Stimulated activated naive B cell treated with anti-CD40 and anti-IgM and Interleukin-4, amounts not matched to agents 10 μg/mL and 1 μg/mL and 100 μg/mL, for 72 hours (primary cell): ENCODE measurements around the gene NHEJ1.

Experiments
- ATAC-seq, 2 donors: fragments of 150-1000 bp; cut with Tn5 transposase; replicated peaks; 2 replicates each; pipeline ENCODE4 v1.10.0; 2021; ENCODE audit warnings: moderate library complexity in 1 of 2
- DNase-seq: peaks from one replicate; pipeline ENCODE4 v3.0.0; 2021
- H3K27ac Mint-ChIP-seq: one replicate; pipeline ENCODE4 v1.8.0; 2022; ENCODE audit warnings: mild to moderate bottlenecking, mixed read lengths
- H3K27me3 Mint-ChIP-seq, 2 donors: one replicate each; pipeline ENCODE4 v1.8.0; 2022; ENCODE audit warnings: mixed read lengths in 2 of 2
- H3K36me3 Mint-ChIP-seq, 2 donors: one replicate each; pipeline ENCODE4 v1.8.0; 2022; ENCODE audit warnings: mixed read lengths in 2 of 2, mild to moderate bottlenecking in 1 of 2
- H3K4me1 Mint-ChIP-seq, 2 donors: one replicate each; pipeline ENCODE4 v1.8.0; 2022; ENCODE audit warnings: mixed read lengths in 2 of 2, mild to moderate bottlenecking in 1 of 2
- H3K4me3 Mint-ChIP-seq, 2 donors: one replicate each; pipeline ENCODE4 v1.8.0; 2022; ENCODE audit warnings: mild to moderate bottlenecking in 2 of 2, mixed read lengths in 2 of 2, moderate library complexity in 1 of 2
- H3K9me3 Mint-ChIP-seq, 2 donors: one replicate each; pipeline ENCODE4 v1.8.0; 2022; ENCODE audit warnings: mixed read lengths in 2 of 2, mild to moderate bottlenecking in 1 of 2

Gene NHEJ1

DNA sequence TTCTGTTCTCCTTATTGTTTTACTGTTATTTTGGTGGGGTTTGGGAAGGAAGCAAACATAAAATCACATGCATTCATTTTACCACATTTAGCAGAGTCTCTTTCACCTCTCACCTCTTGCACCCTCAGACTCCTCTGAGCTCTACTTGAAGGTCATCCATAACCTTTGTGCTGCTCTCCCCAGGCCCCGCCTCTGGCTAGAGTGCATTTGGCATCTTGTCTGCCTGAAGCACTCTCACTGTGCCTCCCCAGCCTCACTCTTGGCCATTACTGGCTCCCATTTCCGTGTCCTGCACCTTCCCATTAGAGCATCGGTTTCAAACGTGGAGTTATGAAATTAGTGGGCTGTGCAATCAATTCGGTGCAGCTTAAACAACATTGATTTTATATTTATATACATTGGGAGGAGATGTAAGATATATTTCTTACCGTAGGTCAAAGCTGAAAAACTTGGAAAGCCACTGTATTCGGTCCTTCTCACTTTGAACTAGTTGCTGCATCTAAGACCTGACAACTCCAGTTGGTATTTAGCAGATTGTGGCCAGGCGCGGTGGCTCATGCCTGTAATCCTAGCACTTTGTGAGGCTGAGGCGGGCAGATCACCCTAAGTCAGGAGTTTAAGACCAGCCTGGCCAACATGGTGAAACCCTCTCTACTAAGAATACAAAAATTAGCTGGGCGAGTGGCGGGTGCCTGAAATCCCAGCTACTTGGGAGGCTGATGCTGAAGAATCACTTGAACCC, 39.0 kb upstream of the NHEJ1 start:
- Mint-ChIP-seq H3K4me1 (no peaks in the 10 kb centered on the region), H3K4me3 (no peak overlapping the region), H3K27ac (peak overlapping the region; percentile 32), H3K27me3 (peaks cover 12 to 18% of the 10 kb centered on the region in 2 donors), H3K36me3 (peaks cover 0 to 3% of the 10 kb centered on the region in 2 donors), H3K9me3 (peaks cover 0 to 2% of the 10 kb centered on the region in 2 donors)
- ATAC-seq (no peak), DNase-seq (no peak)

- Mint-ChIP-seq H3K27ac (no peak overlapping the region), H3K4me3 (no peak overlapping the region), H3K4me1 (no peaks in the 10 kb centered on the region), H3K27me3 (peaks cover 12 to 18% of the 10 kb centered on the region in 2 donors), H3K9me3 (no peaks in the 10 kb centered on the region), H3K36me3 (no peaks in the 10 kb centered on the region)
- ATAC-seq (no peak), DNase-seq (no peak)
These were observed 38.4 kb upstream of the NHEJ1 start for GRCh38 chr2:219198974-219199373.

DNA sequence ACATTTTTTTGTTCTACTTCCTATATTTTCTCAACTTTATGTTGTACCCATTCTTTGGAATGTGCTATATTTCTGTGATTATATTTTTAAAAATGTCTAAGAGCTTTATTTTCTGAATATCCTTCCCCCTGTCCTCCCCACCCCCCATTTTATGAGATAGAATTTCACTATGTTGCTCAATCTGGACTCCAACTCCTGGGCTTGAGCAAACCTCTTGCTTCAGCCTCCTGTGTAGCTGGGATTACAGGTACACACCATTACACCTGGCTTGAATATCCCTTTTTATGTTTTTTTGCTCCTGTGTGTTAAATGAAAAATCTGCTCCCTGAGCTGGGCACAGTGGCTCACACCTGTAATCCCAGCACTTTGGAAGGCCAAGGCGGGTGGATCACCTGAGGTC, 36.8 kb upstream of the NHEJ1 start:
- ATAC-seq = no peak
- DNase-seq = no peak
- Mint-ChIP-seq H3K27ac (no peak overlapping the region), H3K27me3 (peaks cover 12 to 18% of the 10 kb centered on the region in 2 donors), H3K36me3 (no peaks in the 10 kb centered on the region), H3K9me3 (no peaks in the 10 kb centered on the region), H3K4me1 (no peaks in the 10 kb centered on the region), H3K4me3 (no peak overlapping the region)

DNA sequence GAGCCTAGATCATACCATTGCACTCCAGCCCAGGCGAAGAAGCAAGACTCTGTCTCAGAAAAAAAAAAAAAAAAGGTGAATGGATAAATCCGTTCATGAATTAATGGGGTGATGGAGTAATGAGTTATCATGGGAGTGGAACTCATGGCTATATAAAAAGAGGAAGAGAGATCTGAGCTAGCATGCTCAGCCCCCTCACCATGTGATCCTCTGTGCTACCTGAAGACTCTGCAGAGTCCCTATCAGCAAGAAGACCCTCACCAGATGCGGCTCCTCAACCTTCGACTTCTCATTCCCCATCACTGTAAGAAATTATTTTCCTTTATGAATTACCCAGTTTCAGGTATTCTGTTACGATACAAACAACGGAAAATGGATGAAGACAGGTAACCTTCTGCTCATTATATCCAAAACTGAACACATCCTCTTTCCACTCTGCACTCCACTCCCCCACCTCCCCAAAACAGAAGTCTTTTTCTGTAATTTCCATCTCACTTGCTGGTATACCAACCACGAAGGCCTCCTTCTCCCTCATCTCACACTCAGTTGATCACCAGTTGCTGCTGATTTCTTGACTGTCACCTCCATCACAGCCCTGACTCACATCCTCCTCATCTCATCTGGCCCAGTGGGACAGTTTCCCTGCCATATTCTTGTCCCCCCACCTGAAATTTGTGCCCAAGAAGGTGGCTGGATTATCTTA, 26.3 kb upstream of the NHEJ1 start:
- H3K27me3 Mint-ChIP-seq = no peaks in the 10 kb centered on the region
- peaks cover 20 to 51% of the 10 kb centered on the region in 2 donors for H3K4me1 Mint-ChIP-seq

DNA sequence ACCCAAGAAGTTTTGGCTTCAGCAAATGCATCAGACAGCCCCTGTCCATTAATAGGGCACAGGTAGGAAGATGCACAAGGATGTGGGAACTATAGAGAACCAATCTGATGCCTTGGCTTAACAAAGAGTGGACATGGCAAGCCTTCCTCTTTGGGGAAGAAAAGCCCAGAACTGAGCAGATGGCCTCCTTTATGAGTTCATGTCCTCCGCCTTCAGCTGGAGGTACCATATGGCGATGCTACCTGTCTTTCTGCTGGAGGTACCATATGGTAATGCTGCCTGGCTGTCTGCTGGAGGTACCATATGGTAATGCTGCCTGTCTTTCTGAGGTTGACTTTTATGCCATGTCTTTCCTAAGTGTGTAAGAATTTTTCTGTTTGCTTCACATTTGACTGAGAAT, 23.5 kb upstream of the NHEJ1 start:
- no peak for DNase-seq
- H3K4me3 Mint-ChIP-seq = no peak overlapping the region
- no peaks in the 10 kb centered on the region for H3K9me3 Mint-ChIP-seq
- H3K36me3 Mint-ChIP-seq = peaks cover 20 to 53% of the 10 kb centered on the region in 2 donors
- no peak overlapping the region for H3K27ac Mint-ChIP-seq
- peaks cover 38 to 73% of the 10 kb centered on the region in 2 donors for H3K4me1 Mint-ChIP-seq
- ATAC-seq = no peak
- no peaks in the 10 kb centered on the region for H3K27me3 Mint-ChIP-seq

More for the DNA sequence above, 26.3 kb upstream of the NHEJ1 start:
- peaks cover 17 to 35% of the 10 kb centered on the region in 2 donors for H3K36me3 Mint-ChIP-seq
- H3K9me3 Mint-ChIP-seq = no peaks in the 10 kb centered on the region
- peak overlapping the region; percentile 91 for H3K27ac Mint-ChIP-seq
- ATAC-seq (peak; percentile 94 to 96), DNase-seq (peak; percentile 55)
- peak overlapping the region; percentile 4 to 37 for H3K4me3 Mint-ChIP-seq

GRCh38 chr2:219183151-219183772, 22.6 kb upstream of the NHEJ1 start:
- Mint-ChIP-seq H3K27ac (peak overlapping the region; percentile 59), H3K36me3 (peaks cover 20 to 59% of the 10 kb centered on the region in 2 donors)

DNA sequence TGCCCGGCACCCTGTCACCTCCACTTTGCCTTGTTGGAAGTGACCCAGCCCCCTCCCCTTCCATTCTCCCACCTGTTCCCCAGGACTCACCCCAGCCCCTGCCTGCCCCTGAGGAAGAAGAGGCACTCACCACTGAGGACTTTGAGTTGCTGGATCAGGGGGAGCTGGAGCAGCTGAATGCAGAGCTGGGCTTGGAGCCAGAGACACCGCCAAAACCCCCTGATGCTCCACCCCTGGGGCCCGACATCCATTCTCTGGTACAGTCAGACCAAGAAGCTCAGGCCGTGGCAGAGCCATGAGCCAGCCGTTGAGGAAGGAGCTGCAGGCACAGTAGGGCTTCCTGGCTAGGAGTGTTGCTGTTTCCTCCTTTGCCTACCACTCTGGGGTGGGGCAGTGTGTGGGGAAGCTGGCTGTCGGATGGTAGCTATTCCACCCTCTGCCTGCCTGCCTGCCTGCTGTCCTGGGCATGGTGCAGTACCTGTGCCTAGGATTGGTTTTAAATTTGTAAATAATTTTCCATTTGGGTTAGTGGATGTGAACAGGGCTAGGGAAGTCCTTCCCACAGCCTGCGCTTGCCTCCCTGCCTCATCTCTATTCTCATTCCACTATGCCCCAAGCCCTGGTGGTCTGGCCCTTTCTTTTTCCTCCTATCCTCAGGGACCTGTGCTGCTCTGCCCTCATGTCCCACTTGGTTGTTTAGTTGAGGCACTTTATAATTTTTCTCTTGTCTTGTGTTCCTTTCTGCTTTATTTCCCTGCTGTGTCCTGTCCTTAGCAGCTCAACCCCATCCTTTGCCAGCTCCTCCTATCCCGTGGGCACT, 21.9 kb upstream of the NHEJ1 start:
- no peak for ATAC-seq
- Mint-ChIP-seq H3K4me3 (no peak overlapping the region), H3K36me3 (peaks cover 20 to 61% of the 10 kb centered on the region in 2 donors), H3K27ac (peak overlapping the region; percentile 59), H3K9me3 (no peaks in the 10 kb centered on the region), H3K4me1 (peaks cover 43 to 81% of the 10 kb centered on the region in 2 donors), H3K27me3 (no peaks in the 10 kb centered on the region)
- DNase-seq = no peak

More at GRCh38 chr2:219183151-219183772, 22.6 kb upstream of the NHEJ1 start:
- Mint-ChIP-seq H3K9me3 (no peaks in the 10 kb centered on the region), H3K4me1 (peaks cover 43 to 79% of the 10 kb centered on the region in 2 donors), H3K27me3 (no peaks in the 10 kb centered on the region), H3K4me3 (no peak overlapping the region)
- ATAC-seq = no peak
- DNase-seq = no peak

- DNase-seq (no peak), ATAC-seq (no peak)
- no peaks in the 10 kb centered on the region for H3K9me3 Mint-ChIP-seq
- H3K4me1 Mint-ChIP-seq = peaks cover 40 to 78% of the 10 kb centered on the region in 2 donors
- peak overlapping the region; percentile 25 for H3K27ac Mint-ChIP-seq
- peaks cover 20 to 59% of the 10 kb centered on the region in 2 donors for H3K36me3 Mint-ChIP-seq
- H3K27me3 Mint-ChIP-seq = no peaks in the 10 kb centered on the region
- H3K4me3 Mint-ChIP-seq = no peak overlapping the region
These were observed 20.9 kb upstream of the NHEJ1 start for GRCh38 chr2:219181531-219181930.

GRCh38 chr2:219180961-219181360, 20.3 kb upstream of the NHEJ1 start:
- Mint-ChIP-seq H3K4me3 (no peak overlapping the region), H3K27me3 (no peaks in the 10 kb centered on the region), H3K27ac (no peak overlapping the region), H3K36me3 (peaks cover 20 to 58% of the 10 kb centered on the region in 2 donors), H3K4me1 (peaks cover 39 to 72% of the 10 kb centered on the region in 2 donors), H3K9me3 (no peaks in the 10 kb centered on the region)
- DNase-seq (no peak), ATAC-seq (no peak)

GRCh38 chr2:219179601-219180465, 19.2 kb upstream of the NHEJ1 start:
- peak overlapping the region; percentile 89 to 94 for H3K4me3 Mint-ChIP-seq
- peaks cover 19 to 51% of the 10 kb centered on the region in 2 donors for H3K36me3 Mint-ChIP-seq
- no peak for ATAC-seq
- no peak overlapping the region for H3K27ac Mint-ChIP-seq
- peaks cover 40 to 69% of the 10 kb centered on the region in 2 donors for H3K4me1 Mint-ChIP-seq
- no peaks in the 10 kb centered on the region for H3K27me3 Mint-ChIP-seq
- no peaks in the 10 kb centered on the region for H3K9me3 Mint-ChIP-seq
- DNase-seq = no peak

- Mint-ChIP-seq H3K4me1 (peaks cover 48 to 74% of the 10 kb centered on the region in 2 donors), H3K9me3 (no peaks in the 10 kb centered on the region), H3K27me3 (no peaks in the 10 kb centered on the region), H3K4me3 (peak overlapping the region; percentile 89 to 94), H3K27ac (peak overlapping the region; percentile 87), H3K36me3 (peaks cover 23 to 56% of the 10 kb centered on the region in 2 donors)
- DNase-seq = no peak
- peak; percentile 3 to 6 for ATAC-seq
These were observed 18.0 kb upstream of the NHEJ1 start for GRCh38 chr2:219178377-219179175.

DNA sequence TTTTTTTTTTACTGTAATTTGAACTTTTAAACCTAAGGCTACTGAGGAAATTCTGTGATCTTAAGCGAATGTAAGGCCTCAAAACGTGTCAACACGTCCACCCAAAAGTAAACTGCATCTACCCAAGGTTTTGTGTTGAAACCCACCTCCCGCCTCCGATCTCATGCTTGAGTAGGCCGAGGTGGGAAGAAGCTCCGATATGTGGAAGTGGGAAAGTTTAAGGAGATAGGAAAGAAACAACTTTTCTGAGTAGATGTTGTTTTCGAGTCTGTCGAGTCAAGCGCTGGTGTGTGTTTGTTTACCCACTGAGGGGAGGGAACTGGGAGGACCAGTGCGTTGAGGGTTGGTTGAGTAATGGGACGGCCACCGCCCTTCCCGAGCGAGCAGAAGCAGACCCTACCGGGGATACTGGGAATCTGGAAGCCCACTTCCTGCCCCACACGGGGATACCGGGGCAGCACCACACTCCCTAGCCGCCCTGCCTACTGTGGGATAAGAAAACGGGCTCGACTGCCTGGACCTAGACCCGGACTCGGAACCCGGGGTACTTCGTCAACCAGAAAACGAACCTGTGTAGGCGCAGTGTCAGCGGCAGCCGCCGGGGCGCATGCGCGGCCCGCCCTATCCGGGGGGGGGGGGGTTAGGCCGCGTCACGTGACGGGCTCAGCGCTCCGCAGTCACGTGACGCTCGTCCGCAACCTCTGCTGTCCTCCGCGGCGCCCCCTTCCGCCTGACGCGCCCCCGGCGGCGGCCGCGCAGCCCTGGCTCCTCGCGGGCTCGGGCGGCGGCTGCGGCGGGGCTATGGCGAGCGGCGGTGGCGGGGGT, 17.1 kb upstream of the NHEJ1 start, which contains the start of gene RETREG2:
TSS of gene RETREG2 (plus strand) at position 724 of the 825 bp plus-strand sequence. CDS start at position 802, 78 bp downstream.
- peak; percentile 48 to 51 for ATAC-seq
- Mint-ChIP-seq H3K4me1 (peaks cover 49 to 72% of the 10 kb centered on the region in 2 donors), H3K27ac (peak within 1 kb of the TSS; percentile 99), H3K9me3 (no peaks in the 10 kb centered on the region), H3K36me3 (peaks cover 23 to 54% of the 10 kb centered on the region in 2 donors), H3K4me3 (peak within 1 kb of the TSS; percentile 89 to 95), H3K27me3 (no peaks in the 10 kb centered on the region)
- peak; percentile 73 for DNase-seq
